Middle frontal gyrus (tissue), 1 donor: ENCODE data around the gene IQCN.

ENCODE experiments used
- DNase-seq: peaks from one replicate; pipeline ENCODE4 v3.0.0-alpha.2; 2015; ENCODE audit warnings: low spot score; ENCODE audit errors: extremely low spot score

IQCN gene

DNA sequence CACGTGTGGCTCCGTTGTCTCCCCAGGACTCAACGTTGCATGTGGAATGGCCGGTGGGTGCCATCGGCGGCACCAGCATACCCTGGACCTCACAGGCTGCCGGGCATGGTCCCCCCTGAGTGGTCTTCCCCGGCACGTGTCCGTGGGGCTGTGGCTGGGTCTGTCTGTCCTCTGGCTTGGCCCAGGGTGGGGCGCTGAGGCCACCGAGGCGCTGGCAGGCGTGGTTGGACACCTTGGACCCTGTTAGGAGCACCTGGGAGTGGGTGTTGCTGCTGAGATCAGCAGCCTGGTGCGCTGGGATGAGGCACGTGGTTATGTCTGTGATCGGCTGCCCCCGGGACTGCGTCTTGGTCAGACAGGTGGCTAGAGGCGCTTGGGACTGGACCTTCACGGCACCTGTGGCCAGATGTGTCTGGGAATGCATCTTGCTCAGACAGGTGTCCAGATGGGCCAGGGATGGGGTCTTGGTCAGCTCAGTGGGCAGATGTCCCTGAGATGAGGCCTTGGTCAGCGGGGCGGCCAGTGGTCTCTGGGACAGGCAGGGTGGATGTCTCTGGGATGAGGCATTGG is 9.2 kb downstream of the IQCN start:
- DNase-seq = no peak

DNA sequence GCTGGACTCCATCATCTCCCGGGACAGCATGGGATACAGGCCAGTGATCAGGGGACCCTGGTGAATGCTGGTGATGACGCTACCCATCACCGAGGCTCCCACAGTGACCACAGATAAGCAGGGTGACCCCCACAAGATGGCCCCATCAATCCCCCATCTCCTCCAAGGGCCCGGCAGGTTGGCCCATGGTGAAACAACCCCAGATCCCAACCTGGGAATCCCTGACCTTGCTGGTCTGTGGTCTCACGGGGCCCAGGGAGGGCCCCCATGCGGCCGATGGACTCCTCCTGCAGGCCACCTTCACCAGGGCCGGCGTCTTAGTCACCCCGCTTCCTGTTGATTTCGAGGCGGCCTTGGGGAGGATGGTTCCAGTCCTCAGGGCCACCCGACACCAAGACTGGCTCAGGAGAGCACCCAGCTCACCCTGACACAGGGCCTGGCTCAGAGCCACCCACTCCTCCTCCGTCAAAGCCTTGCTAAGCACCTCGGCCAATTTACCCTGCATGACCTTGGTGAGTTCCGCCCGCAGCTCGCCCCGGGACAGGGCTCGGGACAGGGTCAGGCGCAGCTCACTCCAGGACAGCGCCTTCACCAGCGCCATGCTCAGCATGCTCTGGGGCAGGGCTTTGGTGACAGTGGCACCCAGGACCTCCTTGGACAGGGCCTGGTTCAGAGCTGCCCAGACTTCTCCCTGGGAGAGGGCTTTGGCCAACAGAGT is 10.0 kb downstream of the IQCN start:
- no peak for DNase-seq

DNA sequence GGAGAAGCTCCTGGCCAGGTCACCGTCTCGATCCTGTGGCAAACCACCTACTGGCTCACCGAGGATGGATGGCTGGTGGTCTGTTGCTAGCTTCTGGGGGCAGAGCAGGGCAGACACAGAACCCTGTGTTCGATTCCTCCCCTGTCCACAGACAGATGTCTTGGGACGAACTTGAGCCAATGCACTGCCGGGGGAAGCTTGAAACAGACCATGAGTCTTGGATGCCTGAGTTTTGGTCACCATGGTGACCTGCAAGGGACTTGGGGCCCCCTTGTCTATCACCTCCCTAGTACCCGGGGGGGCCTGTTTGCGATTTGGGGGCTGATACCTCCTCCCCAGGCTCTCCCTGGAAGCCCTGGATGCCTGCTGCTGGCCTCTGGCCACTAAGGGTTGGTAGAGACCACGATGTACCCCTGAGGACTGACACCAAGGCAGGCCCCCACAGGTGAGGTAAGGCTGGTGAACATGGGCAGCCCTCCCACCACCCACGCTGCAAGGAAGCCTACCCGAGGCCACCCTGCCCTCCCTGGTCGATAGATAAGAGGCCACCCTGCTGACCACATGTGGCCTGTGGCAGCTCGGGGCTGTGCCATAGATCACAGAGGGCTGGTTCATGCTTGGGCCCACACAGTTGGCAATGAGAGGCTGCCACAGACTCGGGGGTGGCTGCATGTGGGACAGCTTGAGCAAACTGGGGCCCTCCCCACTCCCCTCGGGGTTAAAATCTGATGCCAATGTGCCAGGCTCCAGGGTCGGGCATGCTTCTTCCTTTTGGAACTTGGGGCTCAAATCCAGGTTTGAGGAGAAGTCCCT is 10.7 kb downstream of the IQCN start:
- DNase-seq = no peak

DNA sequence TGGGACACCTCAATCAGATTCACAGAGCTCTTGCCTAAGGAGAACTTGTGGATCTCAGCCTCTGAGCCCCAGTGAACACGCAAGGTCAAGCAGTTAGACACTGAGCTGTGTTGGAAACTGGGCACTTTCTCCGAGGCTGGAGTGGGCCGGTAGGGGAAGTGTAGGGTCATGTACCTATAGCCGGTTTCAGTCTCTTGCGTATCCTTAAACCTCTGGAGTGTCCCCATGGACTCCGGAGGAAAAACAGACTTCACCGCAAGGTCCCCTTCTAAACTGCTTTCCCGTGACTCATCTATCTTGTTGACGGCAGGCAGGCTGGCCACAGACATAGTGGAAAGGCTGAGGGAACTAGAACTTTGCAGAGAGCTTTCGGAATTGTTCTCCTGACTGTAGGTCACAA is 11.3 kb downstream of the IQCN start:
- no peak for DNase-seq

DNA sequence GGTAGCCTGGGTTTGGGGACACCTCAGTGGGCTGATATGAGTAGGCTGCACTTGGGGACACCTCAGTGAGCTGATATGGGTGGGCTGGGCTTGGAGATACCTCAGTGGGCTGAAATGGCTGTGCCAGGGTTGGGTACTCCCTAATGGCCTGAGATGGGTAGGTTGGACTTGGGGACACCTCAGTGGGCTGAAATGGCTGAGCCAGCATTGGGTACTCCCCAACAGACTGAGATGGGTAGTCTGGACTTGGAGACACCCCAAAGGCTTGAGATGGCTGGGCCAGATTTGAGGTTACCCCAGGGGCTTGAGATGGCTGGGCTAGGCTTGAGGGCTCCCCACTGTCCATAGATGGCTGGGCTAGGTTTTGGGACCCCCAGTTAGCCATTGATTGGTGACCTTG is 12.1 kb downstream of the IQCN start:
- no peak for DNase-seq

DNA sequence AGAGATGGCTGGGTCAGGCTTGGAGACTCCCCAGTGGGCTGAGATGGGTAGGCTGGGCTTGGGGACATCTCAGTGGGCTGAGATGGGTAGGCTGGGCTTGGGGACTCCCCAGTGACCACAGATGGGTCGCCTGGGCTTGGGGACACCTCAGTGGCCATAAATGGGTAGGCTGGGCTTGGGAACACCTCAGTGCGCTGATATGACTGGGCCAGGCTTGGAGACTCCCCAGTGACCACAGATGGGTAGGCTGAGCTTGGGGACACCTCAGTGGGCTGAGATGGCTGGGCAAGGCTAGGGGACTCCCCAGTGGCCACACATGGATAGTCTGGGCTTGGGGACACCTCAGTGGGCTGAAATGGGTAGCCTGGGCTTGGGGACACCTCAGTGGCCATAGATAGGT is 12.8 kb downstream of the IQCN start:
- no peak for DNase-seq

DNA sequence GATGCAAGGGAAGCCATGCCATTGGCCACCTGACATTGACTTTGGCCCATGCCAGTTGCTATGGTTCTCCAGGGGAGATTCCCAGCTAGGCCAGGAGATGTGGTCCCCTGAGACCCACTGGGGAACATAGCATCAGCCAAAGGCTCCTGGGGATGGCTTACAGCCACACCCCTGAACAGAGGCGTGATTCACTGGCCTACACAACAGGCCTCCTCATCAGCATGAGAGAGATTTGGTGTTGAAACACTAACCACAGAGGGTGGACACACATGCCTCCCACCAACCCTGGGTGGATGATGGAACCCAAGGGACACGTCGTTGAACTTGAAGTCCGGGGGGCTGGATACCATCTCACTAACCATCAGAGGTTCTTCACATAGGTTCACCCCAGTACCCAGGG is 14.4 kb downstream of the IQCN start:
- DNase-seq = no peak

DNA sequence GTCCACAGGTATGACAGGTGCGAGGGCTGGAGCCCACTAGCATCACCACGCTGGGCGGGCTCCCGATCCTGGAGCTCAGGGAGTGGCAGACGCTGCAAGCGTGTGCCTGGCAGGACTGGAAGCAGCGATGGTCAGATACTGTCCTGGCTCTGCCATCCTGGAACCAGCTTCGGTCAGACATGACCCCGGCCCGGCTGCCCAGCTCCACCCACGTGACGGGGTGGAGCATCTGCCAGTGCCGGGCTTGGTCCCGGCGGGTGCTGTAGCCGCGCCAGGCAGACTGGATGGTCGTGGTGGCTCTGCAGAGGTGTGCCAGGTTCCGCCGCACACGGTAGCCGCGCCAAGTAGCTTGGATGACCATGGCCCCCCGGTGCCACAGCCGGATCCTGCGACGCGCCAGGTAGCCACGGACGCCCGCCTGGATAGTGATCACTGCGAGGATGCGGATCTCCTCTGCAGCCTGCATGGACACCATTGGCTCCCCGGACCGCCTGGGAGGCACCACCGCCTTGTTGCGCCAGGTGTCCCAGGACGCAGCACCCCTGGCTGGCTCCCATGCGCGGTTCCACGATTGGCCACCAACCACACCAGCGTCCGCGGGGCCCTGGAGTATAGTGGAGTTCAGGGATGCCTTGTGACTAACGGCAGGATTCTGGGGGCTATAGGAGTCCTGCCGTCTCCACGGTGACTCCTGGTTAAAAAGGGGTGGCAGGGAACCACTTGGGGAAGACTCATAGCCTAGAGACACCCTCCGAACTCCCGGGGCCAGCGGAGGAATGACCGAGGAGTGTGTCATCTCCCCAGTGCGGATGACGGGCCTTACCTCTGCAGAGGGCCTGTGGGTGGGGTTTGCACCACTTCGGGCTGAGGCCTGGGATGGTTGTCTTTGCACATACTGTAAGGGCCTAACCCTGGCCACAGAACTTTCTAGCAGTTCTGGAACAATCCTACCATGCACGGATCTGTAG is 16.5 kb downstream of the IQCN start:
- DNase-seq = no peak

DNA sequence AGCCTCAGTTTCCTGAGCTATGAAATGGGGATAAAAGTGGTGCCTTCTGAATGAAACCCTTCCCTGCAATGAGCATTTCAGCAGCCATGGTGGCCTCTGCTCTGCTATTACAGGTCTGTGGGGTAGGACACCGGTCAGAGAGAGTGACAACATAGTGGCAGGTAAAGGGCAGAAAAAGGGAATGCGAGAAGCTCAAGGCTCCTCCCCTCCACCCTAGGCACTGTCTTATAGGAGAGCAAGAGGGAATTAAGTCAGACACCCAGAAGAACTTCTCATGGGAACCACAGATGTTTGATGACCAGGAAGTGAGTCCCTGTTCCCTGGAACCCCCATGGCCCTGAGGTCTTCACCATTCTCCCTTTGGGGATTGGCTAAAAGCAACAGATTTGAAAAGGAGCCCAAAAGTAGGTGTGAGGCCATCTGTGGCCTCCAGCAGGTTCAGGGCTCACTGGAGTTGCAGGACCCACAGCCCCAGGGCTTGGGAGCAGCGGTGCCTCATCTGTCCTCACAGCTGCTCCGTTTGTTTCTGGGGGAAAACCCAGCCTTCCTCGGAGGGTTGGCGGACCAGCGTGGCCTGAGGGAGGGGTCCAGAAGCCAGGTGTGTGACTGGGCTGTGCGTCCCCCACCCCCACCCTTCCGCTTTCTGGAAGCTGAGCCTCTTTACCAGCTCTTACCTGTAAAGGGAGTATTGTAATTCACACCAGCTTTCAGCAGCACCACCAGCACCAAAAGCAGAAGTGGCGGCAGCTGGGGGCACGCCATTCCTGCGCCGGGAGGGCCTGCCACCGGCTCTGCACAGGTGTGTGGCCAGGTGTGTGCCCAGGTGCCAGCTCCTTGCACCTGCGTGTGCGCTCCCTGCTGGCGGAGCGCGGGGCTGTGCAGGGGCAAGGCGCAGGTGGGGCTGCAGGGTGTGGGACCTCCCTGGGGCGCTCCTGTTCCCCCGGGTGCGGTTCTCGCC is 19.4 kb downstream of the IQCN start:
- DNase-seq = no peak

DNA sequence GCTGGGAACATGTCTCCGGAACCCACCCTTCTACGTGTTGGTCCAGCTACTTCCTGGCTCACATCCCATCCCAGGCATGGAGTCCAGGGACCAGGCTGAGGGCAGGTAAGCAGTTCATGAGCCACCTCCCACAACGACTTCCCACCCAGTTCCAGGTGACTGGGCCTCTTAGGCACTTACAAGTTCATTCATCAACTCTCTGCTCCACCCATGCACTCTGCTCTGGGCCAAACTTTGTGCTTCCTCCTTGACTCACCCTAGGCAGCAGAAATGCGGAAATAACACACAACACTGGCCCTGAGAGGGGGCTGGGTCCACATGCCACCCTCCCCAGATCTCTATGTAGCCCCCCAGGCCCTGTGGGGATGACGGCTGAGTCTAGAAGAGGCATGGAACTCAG is 20.5 kb downstream of the IQCN start:
- DNase-seq = no peak

DNA sequence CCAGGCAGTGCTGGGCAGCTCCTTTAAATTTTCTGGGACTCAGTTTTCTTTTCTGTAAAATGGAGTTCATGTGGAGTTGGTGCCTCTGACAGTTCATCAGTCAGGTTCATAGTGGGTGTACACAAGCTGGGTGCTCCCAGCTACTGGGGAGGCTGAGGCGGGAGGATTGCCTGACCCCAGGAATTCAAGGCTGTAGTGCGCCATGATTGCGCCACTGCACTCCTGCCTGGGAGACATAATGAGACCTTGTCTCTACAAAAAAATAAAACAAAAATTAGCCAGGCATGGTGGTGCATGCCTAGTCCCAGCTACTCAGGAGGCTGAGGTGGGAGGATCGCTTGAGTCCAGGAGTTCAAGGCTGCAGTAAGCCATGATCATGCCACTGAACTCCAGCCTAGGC is 21.1 kb downstream of the IQCN start:
- DNase-seq = no peak

DNA sequence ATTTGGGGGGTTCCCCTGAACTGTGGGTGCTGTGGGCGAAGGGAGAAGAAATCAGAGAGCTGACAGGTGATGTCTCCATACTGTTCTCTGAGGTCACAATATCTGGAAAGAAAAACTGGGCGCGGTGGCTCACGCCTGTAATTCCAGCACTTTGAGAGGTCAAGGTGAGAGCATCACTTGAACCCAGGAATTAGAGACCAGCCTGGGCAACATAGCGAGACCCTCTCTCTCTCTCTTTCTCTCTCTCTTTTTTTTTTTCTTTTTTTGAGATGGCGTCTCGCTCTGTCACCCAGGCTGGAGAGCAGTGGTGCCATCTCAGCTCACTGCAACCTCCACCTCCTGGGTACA is 21.9 kb downstream of the IQCN start:
- DNase-seq = no peak

DNA sequence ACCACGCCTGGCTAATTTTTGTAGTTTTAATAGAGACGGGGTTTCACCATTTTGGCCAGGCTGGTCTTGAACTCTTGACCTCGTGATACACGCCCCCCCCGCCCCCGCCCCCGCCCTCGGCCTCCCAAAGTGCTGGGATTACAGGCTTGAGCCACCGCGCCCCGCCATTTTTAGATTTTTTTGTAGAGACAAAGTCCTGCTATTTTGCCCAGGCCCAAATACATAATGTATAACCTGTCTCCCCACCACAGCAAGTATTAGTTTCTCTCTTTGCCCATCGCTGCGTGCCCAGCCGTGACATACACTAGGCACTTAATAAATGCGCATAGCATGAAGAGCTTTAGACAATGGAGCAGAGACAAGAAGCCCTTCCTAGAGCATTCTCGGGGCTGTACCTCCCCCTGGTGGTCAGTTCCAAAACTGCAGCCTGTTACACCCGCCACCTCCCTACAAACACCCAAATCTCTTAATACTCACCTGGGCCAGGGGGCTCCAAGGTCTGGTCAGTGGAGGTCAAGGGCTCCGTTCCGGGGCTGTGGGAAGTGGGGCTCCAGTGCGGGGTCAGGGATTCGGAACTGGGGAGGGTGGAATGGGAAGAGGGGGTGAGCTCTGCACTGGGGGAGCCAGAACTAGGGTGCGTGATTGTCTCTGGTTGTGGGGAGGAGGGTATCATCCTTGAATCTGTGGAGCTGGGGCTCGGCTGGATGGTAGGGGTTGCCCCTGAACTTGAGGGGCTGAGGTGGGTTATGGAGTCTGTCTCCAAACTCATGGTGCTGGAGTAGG is 22.5 kb downstream of the IQCN start:
- peak; percentile 38 for DNase-seq

DNA sequence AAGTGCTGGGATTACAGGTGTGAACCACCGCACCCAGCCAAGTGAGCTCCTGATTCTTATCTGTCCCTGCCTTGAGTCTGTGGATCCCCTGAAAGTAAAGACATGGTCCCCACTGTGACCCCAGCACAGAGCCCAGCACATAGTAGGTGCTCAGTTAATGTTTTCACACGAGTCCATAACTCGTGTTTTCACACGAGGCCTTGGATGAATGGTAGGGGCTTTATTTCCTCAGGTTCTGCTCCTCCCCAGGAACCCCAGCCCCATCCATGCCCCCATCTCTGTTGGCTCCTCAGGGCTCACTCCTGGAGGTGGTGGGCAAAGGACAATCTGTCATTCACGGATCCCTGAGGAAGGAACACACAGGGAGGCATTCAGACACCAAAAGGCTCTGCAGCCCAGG is 24.4 kb downstream of the IQCN start:
- DNase-seq = no peak

DNA sequence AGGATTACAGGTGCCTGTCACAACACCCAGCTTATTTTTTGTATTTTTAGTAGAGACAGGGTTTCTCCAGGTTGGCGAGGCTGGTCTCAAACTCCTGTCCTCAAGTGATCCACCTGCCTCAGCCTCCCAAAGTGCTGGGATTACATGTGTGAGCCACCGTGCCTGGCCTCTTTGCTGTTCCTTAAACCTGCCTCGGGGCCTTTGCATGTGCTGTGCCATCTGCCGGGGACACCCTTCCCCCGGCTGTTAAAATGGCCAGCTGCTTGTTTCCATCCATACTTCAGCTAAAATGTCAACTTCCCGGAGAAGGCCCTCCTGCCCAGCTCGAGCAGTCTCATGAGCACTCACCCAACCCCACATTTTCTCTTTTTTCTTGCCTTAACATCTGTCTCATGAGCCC is 29.0 kb downstream of the IQCN start:
- no peak for DNase-seq

DNA sequence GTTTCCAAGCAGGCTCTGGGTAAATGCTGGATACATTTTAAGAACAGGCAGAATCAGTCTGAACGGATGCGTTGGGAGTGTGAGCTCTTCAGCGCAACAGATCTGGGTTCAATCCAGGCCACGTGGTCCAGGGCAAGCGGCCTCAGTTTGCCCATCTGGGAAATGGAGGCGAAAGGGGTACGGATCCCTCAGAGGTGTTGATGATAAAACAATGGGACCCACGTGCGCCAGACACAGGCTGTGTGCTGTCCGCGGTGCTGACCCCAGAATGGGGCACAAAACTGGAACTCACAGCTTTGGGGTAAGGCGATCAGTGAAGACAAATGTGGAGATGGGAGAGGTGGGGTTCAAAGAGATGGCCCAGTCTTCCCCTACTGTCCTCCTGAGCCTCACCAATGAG is 34.9 kb downstream of the IQCN start:
- DNase-seq = no peak

DNA sequence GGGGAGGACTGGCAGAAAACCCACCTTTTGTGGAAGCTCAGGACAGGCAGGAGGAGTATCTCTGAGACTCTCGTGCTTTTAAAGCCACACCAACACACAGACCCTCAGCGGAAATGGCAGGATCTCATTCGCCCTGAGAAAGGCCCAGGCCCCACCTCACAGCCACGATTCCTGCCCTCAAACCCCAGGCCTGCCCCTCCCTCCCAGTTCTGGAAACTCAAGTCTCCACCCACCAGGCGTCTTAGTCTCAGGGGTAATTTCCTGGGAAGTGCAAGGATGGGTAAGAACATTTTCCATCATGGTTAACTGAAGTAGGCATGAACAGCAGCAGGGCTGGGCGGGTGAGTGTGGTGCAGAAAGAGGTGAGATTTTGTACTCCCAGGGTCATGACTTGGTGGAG is 40.1 kb downstream of the IQCN start:
- no peak for DNase-seq

DNA sequence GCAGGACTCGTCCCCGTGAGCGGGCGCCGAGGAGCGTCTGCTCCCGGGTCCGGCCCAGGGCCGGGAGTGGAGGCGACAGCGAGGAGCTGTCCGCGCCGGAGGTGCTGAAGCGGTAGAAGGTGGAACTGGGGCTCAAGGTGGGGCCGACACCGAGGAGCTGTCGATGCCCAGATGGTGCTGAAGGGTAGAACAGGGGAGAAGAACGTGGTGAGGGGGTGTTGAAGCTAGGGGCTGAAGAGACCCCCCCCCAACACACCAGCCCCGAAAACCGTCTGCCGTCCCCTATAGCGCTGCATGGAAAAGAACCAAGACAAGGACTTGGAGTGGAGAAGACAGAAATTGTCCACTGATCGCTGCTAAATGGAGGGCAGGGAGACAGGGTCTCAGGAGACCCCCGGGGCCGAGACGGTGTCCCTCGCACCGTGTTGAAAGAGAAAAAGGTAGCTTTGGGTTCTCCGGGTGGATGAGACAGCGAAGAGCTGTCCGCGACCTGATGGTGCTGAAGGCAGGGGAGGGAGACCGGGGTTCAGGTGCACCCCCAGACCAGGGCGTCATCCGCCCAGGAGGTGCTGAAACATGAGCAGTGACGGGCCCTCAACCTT is 40.9 kb downstream of the IQCN start:
- DNase-seq = no peak

DNA sequence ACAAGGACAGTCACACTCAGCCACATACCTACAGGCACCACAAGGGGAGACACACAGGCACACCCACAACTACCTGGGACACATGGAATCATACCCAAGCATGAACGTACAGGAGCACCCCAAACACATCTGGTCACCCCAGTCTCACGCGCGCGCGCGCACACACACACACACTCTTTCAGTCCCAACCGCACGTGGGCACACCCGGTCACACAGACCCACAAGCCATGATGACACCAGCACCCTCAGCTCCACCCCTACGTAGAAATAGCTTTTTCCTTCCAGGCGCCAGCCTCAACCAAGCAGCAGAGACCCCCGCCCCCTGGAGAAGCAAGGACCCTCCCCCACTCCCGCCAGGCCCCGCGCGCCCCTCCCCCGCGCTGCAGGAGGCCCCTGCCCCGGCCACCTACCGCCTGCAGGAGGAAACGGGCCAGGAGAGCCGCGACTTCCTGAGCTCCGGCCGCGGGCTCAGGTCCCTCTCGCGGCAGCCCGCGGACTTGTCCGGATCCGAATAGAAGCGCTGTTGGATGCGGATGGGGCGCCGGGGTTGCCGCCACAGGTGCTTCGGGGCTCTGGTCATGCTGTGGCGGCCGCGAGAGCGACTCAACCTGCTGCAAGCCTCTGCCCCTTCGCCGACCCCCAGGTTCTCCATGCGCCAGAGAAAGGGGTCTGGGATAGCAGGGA is 41.6 kb downstream of the IQCN start:
- no peak for DNase-seq
